Uterus (tissue), 2 donors: Measurements from ENCODE around the gene CCNH.

ENCODE experiments used
- CTCF ChIP-seq, 4 experiments: fragments of 200-600 bp in 2 of 4; fragments of 450-650 bp in 2 of 4; sonication (generic) in 2 of 4; IDR thresholded peaks; one replicate each; pipeline ENCODE4 v1.5.1; 2016 to 2019; ENCODE audit warnings: antibody characterized with exemption in 4 of 4, mild to moderate bottlenecking in 2 of 4, moderate library complexity in 1 of 4
- POLR2A ChIP-seq, 2 donors: fragments of 450-650 bp; IDR thresholded peaks; one replicate each; pipeline ENCODE4 v1.6.1; 2016; ENCODE audit warnings: antibody characterized with exemption in 2 of 2, mild to moderate bottlenecking in 1 of 2, moderate library complexity in 1 of 2

- TF ChIP-seq POLR2A (IDR thresholded peaks at IDR 0.05) (no peak), CTCF (IDR thresholded peaks at IDR 0.05) (no peak)
Observed at GRCh38 chr5:87411973-87412629, 629 bp downstream of the CCNH start.
